CD4-positive, alpha-beta T cell treated with Interleukin-17A for 1 hour (primary cell): ENCODE results near the gene NHS.

ENCODE experiments used
- DNase-seq: peaks from one replicate; pipeline ENCODE4 v3.0.0-alpha.2; 2020

Gene NHS

DNA sequence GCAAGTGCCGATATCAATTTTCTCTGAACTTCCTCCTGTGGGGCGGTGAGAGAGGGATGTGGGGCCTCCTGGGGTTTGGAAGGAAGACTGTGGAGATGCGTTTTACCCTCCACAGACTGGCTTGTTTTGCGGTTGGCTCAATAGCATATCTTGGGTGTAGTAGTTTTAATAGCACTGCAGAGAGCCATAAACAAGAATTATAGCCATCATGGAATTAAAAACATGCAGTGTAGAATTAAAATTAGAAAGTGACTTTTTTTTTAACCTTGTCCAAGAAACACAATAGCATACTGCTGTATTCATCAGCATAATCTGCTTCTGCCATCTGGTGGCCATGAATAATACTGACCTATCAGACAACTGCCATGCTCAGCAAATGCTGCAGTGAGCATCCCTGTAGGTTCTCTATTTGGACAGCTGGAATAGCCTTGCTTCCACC lies 315.0 kb downstream of the NHS start:
- DNase-seq, result peak; percentile 47

DNA sequence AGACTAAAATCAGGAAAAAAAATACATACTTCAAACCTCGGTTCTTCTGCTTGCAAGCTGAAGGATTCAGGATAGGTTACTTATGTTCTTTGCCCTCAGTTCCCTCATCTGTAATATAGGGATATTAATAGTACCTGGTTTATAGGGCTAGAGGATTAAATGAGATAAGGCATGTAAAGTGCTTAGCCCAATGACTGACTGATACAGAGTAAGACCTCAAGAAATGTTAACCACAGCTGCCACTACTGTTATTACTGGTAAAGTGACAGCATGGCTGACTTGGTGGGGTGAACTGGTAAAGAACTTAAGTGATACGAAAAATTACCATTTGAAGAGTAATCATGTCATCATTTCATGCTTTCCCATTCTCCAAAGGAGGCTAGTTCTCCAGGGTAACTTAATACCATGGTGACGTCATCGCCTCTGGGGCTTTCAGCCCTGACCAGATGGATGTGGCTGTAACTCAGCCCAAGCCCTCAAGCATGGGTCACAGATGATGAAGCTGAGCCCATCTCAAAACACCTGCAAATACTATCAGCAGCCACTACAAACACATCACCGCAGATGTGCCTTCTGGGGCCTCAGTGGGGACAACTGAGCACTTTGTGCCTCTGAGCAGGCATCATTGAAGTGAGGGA lies 317.8 kb downstream of the NHS start:
- no peak for DNase-seq

DNA sequence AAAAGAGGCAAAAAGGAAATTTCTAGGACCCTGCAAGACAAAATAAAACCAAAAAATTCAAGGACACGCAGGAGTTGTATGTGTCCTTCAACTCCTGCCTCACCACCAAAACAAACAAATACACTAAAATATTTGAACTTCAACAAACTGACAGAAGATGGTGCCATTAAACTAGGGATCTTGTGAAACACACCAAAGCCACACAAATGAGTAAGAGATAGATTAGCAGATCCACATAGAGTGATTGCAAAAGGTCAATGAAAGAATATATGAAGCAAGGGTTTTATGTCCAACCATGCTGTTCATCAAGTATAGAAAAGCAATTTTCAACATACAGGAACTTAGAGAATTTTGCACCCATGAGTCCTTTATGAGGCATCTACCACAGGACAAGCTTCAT lies 322.2 kb downstream of the NHS start:
- peak; percentile 3 for DNase-seq

DNA sequence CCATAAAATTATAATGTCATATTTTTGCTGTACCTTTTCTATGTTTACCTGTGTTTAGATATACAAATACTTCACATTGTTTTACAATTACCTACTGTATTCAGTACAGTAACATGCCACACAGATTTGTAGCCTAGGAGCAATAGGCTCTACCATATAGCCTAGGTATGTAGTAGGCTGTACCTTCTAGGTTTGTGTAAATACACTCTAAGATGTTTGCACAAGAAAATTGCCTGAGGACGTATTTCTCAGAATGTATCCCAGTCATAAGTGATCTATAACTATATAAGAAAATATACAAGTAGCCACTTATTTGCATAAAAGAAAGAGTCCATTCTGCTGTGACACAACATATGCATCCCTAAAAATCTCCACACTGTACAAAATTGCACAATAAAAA lies 326.0 kb downstream of the NHS start:
- DNase-seq, result no peak

DNA sequence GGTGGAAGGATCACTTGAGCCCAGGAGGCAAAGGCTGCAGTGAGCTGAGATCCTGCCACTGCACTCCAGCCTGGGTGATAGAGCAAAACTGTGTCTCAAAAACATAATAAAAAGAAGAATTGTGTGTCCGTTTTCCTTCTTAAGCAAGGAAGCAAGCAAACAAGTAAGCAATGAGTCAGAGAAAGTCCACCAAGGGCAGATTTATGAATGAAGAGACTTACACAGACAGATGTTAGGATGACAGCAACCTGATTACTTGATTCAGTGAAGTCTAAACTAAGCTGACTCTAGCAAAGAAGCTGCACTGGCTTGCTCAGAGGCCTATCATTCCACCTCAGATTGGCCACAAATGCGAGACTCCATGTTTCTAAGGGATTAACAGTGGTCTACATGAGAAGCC lies 328.2 kb downstream of the NHS start:
- DNase-seq, result no peak

DNA sequence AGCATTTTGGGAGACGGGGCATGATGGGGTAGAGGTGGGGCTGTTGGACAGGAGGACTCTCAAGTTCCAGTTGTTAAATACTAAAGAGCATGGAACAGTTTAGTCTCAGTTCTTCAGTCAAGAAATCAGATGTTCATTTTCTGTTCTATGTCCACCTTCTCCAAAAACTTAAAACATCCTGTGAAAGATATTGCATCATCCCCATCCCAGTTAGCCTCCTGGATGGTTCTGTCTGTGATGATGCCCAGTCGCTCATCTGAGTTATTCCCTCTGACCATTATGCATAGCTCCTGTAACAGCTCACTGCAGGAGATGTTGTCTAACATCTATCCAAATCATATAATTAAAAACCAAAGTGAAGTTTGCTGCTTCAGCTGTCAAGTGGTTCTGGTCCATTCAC lies 330.2 kb downstream of the NHS start:
- no peak for DNase-seq

DNA sequence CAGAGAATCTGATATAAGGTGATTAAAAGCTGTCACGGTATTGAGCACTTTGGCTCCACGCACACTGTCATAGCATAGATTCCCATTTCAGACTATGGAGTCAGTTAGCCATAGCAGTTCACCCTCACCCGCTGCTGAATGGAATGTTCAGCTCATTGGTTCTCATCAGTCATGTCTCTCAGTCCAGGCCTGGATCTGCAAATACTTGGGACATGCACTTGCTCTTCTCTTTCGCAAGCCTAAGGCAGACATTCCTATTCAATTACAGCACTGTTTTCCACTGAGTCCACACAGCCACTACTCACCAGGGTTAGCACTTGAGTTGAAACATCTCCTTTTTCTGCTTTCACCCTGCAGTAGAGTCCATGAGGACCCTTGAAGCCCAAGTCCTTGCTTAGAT lies 331.7 kb downstream of the NHS start:
- no peak for DNase-seq

DNA sequence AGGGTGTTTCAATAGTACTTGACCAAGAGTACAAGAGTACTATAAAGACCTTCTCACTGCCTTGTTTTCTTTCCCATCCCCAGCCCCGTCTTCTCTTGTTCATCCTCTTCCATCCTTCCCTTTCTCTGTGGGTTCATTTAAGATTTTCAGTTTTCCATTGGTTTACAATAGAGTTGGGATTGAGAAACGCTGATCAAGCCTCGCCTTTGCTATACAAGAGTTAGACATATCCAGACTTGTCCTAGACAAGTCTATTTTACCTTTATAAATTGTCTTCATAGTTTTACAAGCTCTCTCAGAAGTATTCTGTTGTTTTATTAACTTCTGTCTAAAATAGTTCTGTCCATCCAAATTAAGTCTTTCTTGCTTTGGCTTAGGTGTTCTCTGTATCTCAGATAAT lies 332.7 kb downstream of the NHS start:
- no peak for DNase-seq

DNA sequence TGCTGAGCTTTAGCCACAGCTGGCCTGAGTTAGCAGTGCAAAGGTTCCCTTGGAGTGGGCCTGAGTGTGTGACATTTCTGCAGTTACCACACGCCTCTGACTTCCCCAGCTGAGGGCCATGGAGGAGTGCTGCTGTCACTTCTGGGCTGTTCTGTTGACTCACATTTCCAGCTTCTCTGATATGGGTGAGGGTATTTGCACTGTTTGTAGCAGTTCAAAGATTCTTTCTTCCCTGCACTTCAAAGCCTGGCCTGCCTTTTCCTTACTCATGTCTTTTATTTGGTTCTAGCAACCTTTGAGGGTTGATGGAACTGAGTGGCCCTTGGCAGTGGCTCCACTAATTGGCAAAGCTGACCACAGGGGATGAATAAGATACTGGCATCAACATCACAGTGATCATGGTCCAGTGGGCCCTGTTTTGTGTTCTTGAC lies 335.9 kb downstream of the NHS start:
- DNase-seq, result no peak

DNA sequence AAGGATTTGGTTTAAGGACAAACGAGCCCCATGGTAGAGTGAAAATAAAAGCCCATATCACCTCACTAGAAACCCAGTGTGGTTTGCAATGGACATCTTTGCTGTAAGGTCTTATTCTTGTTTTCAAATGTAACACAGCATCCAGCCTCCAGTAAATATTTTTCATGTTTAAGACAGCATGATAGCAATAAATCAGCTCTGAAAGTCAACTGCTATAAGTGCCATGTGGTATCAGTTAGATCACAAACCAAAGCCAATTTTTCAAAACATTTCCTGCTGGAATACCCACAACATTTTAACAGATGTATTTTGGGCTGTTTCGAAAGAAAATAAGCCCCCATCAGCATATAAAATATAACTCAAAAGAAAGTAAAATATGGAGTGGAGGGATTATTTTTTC lies 338.3 kb downstream of the NHS start:
- DNase-seq, result no peak

DNA sequence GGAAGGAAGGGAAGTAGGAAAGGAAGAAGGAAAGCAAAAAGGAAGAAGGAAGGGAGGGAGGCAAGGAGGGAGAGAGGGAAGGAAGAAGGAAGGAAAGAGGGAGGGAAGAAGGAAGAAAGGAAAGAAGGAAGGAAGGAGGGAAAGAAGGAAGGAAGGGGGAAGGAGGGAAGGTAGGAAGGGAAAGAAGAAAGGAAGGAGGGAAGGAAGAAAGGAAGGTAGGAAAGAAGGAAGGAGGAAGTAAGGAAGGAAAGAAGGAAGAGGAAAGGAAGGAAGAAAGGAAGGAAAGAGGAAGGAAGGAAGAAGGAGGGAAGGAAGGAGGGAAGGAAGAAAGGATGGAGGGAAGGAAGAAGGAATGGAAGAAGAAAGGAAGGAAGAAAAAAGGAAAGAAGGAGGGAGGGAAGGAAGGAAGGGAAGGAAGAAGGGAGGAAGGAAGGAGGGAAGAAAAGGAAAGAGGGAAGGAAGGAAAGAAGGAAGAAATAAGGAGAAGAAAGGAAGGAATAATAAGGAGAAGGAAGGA lies 343.7 kb downstream of the NHS start:
- no peak for DNase-seq

DNA sequence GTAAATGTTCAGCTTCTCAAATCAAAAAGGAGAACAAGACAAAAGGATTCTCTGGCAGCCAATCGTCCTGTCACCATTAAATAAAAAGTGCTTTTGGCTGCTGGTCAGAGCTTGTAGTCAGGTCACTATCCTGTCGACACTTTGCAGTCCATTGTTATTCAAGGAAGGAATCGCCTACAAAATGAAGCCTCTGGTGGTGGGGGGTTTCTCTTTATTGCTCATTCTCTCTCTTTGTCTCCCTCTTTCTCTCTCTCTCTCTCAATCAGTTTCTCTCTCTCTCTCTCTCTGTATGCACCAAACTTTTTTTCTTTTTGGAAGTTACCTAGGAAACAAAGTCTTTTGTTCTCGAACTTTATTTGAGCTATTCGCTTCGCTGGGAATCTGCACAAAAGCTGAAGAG lies 344.7 kb downstream of the NHS start:
- DNase-seq, result no peak

DNA sequence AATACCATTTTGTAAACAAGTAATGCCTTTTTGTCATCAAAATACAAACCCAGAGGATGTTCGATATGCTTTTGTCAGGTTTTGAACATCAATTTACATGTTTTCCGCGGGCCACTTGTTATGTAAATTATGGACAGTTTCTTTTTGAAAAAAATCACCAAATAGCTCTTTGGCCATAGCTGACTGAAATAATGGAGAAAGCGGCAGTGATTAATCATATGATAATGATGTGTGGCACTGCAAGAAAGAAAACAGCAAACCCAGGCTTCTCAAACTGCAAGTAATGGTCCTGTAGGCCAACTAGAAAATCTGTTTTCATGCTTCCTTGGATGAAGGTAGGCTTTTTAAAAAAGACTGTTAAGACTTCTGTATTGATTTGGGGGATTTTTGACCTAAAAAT lies 346.7 kb downstream of the NHS start:
- no peak for DNase-seq

DNA sequence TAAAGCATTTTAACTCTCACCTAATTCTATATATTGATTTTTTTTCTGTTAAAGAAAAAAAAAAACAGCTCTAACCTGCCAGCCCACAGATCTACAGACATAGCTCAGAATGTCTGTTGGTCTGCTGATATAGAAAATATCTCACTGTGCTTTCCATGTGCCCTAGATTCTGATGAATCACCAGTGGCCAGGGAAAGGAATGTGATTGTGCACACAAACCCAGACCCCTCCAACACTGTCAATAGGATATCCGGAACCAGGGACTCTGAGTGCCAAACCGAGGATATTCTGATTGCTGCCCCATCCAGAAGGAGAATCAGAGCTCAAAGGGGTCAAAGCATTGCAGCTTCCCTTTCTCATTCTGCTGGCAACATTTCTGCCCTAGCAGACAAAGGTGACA lies 350.2 kb downstream of the NHS start:
- DNase-seq, result no peak

DNA sequence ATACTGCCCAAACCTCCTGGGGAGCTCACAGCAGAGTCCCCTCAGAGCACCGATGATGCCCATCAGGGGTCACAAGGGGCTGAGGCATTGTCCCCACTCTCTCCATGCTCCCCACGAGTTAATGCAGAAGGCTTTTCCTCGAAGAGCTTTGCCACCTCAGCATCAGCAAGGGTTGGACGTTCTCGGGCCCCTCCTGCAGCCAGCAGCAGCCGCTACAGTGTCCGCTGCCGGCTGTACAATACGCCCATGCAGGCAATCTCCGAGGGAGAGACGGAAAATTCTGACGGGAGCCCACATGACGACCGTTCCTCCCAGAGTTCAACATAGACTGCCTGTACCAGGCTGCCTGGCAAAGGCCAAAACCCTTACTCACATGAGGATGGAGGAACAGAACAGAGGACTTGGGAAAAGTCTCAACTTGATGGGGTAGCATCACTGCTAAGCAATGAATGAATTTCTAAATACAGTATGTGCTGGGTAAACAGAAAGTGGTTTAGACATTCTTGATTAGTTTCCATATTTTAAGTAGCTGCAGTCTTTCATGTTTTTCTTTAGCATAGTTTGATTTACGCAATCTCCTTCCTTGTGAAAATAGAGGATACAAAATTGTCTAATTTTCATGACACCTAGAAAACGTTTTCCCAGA lies 357.3 kb downstream of the NHS start:
- DNase-seq, result no peak

DNA sequence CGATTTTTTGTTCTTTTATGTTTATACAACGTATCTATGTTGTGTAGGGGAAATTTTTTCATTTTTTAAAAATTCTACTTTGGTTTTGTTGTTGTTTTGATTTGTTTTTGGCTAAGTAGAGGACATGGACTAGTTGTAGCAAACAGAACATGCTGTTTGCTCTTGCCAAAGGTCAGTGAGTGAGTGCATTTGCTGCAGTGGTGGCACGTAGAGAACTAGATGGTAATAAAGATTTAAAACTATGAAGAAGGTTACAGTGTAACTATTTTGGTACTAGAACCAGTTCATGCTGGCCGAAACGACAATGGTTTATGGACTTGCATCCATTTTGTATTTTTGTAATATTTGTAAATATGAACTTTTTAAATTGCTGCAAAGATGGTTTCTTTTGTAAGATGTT lies 360.4 kb downstream of the NHS start:
- no peak for DNase-seq

DNA sequence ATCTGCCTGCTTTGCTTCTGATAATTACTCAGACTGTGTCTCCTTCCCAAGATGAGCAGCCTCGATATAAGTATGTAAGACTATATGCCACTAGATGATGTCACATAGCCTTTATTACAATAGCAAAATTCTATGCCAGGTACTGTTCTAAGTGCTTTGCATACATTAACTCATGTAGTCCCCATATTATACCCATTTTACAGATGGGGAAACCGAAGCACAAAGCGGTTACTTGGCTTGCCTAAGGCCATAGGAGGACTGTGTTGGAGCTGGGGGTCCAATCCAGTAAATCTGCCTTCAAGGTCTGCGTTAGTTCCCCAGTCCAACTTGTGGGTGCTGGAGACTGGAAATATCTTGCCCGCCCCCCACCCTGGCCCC lies 361.5 kb downstream of the NHS start:
- DNase-seq, result no peak

DNA sequence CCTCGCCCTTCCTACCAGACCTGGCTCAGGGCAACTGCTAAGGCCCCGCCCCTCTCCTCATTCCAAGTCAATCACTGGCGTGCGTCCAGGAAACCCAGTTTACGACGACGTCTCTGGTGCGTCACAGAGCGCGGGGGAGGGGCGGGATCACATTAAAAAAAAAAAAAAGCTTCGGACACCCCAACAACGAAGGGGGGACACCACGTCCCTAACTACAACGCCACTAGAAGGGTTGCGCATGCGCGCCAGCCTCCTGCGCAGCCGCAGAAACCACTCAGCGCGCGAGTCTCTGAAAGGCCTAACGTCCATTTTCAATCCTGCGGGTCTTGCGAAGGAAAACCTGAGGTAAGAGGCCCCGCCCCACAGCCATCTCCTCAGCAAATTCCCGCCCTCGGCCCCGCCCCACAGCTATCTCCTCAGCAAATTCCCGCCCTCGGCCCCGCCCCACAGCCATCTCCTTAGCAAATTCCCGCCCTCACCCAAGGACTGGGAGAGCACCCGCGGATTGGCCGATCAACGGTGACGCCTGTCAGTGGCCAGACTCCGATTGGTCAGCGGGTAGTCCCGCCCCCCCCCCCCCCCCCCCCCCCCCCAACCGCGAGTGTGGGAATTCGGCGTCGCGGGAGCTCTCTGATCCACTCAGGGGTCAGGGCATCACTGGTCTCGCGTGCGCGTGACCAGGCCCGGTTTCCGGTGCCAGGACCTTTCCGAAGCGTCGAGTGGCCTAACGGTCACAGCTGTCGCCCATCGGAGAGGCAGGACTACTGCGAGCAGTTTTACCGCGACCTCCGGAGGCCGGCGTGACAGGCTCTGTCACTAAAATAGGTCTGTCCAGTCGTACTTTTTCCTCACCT lies 362.1 kb downstream of the NHS start, which contains the start of gene SCML1:
Gene SCML1, plus strand, starts transcription at position 638 of the 854 bp plus-strand sequence. CDS start 6,694 bp downstream, outside the sequence.
- DNase-seq, result peak; percentile 87

DNA sequence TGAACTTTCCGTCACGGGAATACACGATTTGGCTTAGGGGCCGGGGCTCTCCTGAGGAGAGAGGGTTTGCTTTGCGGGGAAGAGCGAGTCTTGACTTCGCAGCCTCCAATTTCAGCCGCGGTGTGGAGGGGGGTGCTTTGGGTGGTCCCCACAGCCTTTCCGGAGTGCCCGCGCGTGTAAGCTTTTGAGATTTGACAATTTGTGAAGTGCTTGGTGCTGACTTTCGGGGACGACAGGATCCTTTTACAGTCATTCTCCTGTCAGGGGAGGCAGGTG lies 362.6 kb downstream of the NHS start:
- no peak for DNase-seq

DNA sequence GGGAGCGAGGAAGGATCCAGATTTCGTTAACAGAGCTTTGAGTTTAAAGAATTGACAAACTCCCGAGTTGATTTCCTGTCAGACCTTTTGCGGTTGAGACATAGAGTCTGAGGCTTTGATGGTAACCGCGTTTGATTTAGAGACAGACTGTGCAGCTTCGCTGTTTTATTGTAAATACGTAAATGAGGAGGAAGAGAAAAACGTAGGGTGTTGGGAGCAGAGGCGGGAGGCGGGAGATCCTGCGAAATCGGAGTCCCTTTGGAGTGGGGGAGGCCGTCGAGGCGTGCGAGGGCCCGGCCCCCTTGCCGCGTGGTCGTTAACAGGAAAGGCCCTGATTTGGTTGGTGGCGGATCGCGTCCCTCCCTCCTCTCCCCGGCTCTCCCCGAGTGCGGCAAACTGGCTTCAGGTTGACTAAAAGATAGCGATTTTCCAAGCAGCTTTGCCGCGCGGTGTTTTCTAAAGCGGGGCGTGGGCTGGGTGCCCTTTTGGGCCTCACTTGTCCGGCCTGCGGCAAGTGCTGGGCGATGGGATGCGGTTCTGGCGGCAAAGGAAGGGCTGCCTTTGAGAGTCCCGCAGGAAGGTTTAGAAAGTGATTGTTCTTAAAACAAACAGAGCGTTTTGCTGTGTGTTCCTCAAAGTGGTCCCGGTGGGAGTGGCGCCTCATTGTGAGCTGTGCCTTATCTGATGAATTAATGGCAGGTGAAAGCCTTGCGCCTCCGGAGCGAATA lies 363.1 kb downstream of the NHS start:
- peak; percentile 70 for DNase-seq

DNA sequence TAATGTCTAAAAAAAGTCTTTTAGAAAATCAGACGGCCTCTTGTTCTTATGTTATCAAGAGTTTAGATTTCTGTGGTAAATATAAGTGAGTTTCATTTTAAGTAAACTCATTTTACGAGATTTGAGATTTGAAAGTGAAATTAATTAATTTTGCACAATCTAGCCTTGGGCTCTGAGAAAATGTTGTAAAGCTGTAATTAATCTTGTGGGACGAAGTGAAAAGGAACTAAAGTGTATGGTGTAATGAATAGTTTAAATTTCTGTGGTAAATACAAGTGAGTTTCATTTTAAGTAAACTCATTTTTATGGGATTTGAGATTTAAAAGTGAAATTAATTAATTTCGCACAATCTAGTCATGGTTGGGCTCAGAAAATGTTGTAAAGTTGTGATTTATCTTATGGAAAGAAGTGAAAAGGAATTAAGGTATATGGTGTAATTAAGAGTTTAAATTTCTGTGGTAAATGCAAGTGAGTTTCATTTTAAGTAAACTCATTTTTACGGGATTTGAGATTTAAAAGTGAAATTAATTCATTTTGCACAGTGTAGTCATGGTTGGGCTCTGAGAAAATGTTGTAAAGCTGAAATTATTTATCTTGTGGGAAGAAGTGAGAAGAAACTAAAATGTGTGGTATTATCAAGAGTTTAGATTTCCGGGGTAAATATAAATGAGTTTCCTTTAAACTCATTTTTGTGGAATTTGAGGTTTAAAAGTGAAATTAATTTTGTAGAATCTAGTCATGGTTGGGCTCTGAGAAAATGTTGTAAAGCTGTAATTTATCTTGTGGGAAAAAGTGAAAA lies 363.9 kb downstream of the NHS start:
- DNase-seq, result no peak
